B cell (primary cell): ENCODE data around the gene GORASP2.

Experiments
- EZH2 ChIP-seq: IDR thresholded peaks from 2 replicates; pipeline ENCODE4 v1.6.1; 2012; ENCODE audit warnings: borderline replicate concordance, low read depth, mild to moderate bottlenecking, moderate library complexity, low read length; ENCODE audit not compliant: insufficient read depth, poor library complexity, severe bottlenecking
- TF ChIP-seq, protein P1 (sequence below): fragments of 200-600 bp; IDR thresholded peaks from one replicate; pipeline ENCODE4 v1.8.0; 2022; ENCODE audit warnings: antibody characterized with exemption, mild to moderate bottlenecking

DNA sequence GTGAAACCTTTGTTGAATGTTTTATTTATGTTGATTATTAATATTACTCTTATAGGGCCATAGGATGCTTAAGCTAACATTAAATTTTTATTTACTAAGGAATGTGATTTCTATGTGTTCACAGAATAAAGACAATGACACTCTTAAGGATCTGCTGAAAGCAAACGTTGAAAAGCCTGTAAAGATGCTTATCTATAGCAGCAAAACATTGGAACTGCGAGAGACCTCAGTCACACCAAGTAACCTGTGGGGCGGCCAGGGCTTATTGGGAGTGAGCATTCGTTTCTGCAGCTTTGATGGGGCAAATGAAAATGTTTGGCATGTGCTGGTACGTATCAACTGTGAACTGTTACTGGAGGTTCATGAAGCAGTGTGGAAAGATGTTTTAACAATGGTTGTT, 20.4 kb downstream of the GORASP2 start:
- TF ChIP-seq, protein P1, sequence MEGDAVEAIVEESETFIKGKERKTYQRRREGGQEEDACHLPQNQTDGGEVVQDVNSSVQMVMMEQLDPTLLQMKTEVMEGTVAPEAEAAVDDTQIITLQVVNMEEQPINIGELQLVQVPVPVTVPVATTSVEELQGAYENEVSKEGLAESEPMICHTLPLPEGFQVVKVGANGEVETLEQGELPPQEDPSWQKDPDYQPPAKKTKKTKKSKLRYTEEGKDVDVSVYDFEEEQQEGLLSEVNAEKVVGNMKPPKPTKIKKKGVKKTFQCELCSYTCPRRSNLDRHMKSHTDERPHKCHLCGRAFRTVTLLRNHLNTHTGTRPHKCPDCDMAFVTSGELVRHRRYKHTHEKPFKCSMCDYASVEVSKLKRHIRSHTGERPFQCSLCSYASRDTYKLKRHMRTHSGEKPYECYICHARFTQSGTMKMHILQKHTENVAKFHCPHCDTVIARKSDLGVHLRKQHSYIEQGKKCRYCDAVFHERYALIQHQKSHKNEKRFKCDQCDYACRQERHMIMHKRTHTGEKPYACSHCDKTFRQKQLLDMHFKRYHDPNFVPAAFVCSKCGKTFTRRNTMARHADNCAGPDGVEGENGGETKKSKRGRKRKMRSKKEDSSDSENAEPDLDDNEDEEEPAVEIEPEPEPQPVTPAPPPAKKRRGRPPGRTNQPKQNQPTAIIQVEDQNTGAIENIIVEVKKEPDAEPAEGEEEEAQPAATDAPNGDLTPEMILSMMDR = no peak
- TF ChIP-seq EZH2 = no peak
